Measurements from ENCODE around the gene UGGT1.
A peak's percentile ranks its signal among the peaks of the same experiment; 100 is the strongest.
"Not testable (repeated sequence)": the region's sequence is repeated elsewhere in the genome, so short reads cannot be mapped to it uniquely, and the experiment has no call there.

The UGGT1 gene

GRCh38 chr2:128174067-128174466 lies 83.1 kb downstream of the UGGT1 start:
- DNase-seq: not testable (repeated sequence)

GRCh38 chr2:128177315-128177714 lies 86.3 kb downstream of the UGGT1 start:
- DNase-seq: no peak

GRCh38 chr2:128178149-128178649 lies 87.2 kb downstream of the UGGT1 start:
- no peak for DNase-seq

- DNase-seq: peak; percentile 59
These were observed 87.9 kb downstream of the UGGT1 start for GRCh38 chr2:128178650-128179460.

GRCh38 chr2:128179461-128179755 lies 88.4 kb downstream of the UGGT1 start:
- no peak for DNase-seq

GRCh38 chr2:128180031-128180430 lies 89.0 kb downstream of the UGGT1 start:
- no peak for DNase-seq

GRCh38 chr2:128185576-128185975 lies 94.6 kb downstream of the UGGT1 start:
- no peak for DNase-seq

GRCh38 chr2:128187032-128187654 lies 96.1 kb downstream of the UGGT1 start:
- DNase-seq: no peak

- DNase-seq: no peak
These were observed 104.5 kb downstream of the UGGT1 start for GRCh38 chr2:128195435-128195984.

GRCh38 chr2:128196026-128196425 lies 105.0 kb downstream of the UGGT1 start:
- no peak for DNase-seq

- no peak for DNase-seq
These were observed 105.5 kb downstream of the UGGT1 start for GRCh38 chr2:128196471-128196931.

- no peak for DNase-seq
These were observed 106.1 kb downstream of the UGGT1 start for GRCh38 chr2:128197059-128197458.

- no peak for DNase-seq
These were observed 107.7 kb downstream of the UGGT1 start for GRCh38 chr2:128198656-128199055.

GRCh38 chr2:128199141-128199540 lies 108.1 kb downstream of the UGGT1 start:
- no peak for DNase-seq

- no peak for DNase-seq
These were observed 111.8 kb downstream of the UGGT1 start for GRCh38 chr2:128202791-128203190.

GRCh38 chr2:128206245-128206644 lies 115.2 kb downstream of the UGGT1 start:
- no peak for DNase-seq

GRCh38 chr2:128208023-128208422 lies 117.0 kb downstream of the UGGT1 start:
- no peak for DNase-seq

GRCh38 chr2:128208631-128209324 lies 117.8 kb downstream of the UGGT1 start:
- not testable (repeated sequence) for DNase-seq

GRCh38 chr2:128214251-128214650 lies 123.3 kb downstream of the UGGT1 start:
- DNase-seq: no peak

- no peak for DNase-seq
These were observed 124.0 kb downstream of the UGGT1 start for GRCh38 chr2:128214866-128215460.

- no peak for DNase-seq
These were observed 125.1 kb downstream of the UGGT1 start for GRCh38 chr2:128215897-128216642.

GRCh38 chr2:128217671-128218070 lies 126.7 kb downstream of the UGGT1 start:
- no peak for DNase-seq
